ENCODE data around the gene BAG1. TPM values are rescaled to one million over a fixed set of nuclear protein-coding genes. Genes with fewer than 3 reads are reported as not detected.

BAG1 gene
- total RNA-seq, 4 donors from 2014 or later, result 128 to 165 (median 139) TPM

DNA sequence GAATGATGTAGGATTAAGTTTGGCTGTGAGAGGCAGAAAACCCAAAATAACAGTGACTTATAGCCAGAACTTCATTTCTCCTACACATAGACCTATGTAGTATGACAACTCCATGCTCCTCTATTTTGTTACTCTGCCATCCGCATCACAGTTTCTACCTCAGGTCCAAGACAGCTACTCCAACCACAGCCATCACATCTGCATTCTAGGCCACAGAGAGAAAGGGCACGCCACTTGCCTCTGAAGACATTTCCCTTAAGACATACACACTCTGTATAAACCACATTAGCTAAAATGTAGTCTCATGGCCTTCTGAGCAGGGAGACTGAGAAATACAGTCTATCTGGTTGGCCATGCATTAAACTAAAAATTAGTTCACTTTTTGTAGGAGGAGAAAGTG lies 14.5 kb downstream of the BAG1 start:
- TF ChIP-seq CTCF (IDR thresholded peaks at IDR 0.05) (no peak), POLR2AphosphoS5 (IDR thresholded peaks at IDR 0.05) (no peak), POLR2A (IDR thresholded peaks at IDR 0.05) (no peak), EP300 (IDR thresholded peaks at IDR 0.05) (no peak)
- no peaks in the 10 kb centered on the region for H3K4me1 ChIP-seq
- H3K36me3 ChIP-seq, result peaks cover 0 to 68% of the 10 kb centered on the region in 2 donors
- H3K9me3 ChIP-seq, result no peaks in the 10 kb centered on the region
- no peak overlapping the region for H3K27ac ChIP-seq
- WGBS, 2 donors (ENCODE audit: low coverage in 1 of 2), result 100% methylated on average over 1 to 2 of the region's 2 CpGs
- no peak overlapping the region for H3K4me3 ChIP-seq
- ATAC-seq, result no peak
- H3K27me3 ChIP-seq, result no peaks in the 10 kb centered on the region

DNA sequence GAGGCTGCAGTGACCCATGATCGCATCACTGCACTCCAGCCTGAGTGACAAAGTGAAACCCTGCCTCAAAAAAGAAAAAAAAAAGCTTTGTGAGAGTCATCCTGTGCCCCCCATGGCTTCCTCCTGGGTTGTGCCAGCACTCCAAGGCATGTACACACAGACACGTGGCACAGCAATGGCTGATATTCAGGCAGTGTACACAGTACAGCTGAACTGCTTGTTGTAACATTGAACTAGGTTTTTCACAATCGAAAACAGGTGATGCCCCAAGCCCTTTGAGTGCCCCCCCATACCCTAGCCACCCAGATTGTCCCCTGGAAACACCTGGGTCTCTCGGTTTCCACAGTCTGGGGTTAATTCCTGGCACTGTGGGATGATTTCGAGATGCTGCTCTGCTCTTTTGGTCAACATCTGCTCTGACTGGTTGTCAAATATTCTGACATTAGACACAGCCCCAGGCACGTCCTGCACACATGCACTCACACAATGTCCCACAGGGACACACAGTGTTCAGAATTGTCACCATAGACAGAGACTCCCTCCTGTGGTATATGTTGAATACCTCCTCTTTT lies 15.3 kb downstream of the BAG1 start:
- Histone ChIP-seq H3K9me3 (no peaks in the 10 kb centered on the region), H3K4me1 (no peaks in the 10 kb centered on the region), H3K27ac (no peak overlapping the region), H3K36me3 (peaks cover 0 to 60% of the 10 kb centered on the region in 2 donors), H3K4me3 (no peak overlapping the region), H3K27me3 (no peaks in the 10 kb centered on the region)
- 67 to 80% methylated on average over 1 to 2 of the region's 6 CpGs for WGBS, 2 donors (ENCODE audit: low coverage in 1 of 2)
- TF ChIP-seq EP300 (IDR thresholded peaks at IDR 0.05) (no peak), CTCF (IDR thresholded peaks at IDR 0.05) (no peak), POLR2AphosphoS5 (IDR thresholded peaks at IDR 0.05) (no peak), POLR2A (IDR thresholded peaks at IDR 0.05) (no peak)
- ATAC-seq, result no peak

- no peak overlapping the region for H3K27ac ChIP-seq
- ATAC-seq, result no peak
- 90% methylated on average over 2 of the region's 3 CpGs; no CpG with 5 or more reads in 1 of the 2 donors for WGBS, 2 donors (ENCODE audit: low coverage in 1 of 2)
- no peak overlapping the region for H3K4me3 ChIP-seq
- H3K27me3 ChIP-seq, result no peaks in the 10 kb centered on the region
- no peaks in the 10 kb centered on the region for H3K4me1 ChIP-seq
- peaks cover 0 to 54% of the 10 kb centered on the region in 2 donors for H3K36me3 ChIP-seq
- no peaks in the 10 kb centered on the region for H3K9me3 ChIP-seq
- no peak for TF ChIP-seq POLR2A (IDR thresholded peaks at IDR 0.05)
- TF ChIP-seq EP300 (IDR thresholded peaks at IDR 0.05), result no peak
- TF ChIP-seq POLR2AphosphoS5 (IDR thresholded peaks at IDR 0.05), result no peak
- no peak for TF ChIP-seq CTCF (IDR thresholded peaks at IDR 0.05)
Observed at GRCh38 chr9:33248606-33249005, 15.9 kb downstream of the BAG1 start.

GRCh38 chr9:33246269-33246860 lies 18.1 kb downstream of the BAG1 start:
- peaks cover 4% of the 10 kb centered on the region for H3K27me3 ChIP-seq
- no peak for ATAC-seq
- 76 to 100% methylated on average over 5 of the region's 9 CpGs for WGBS, 2 donors (ENCODE audit: low coverage in 1 of 2)
- peaks cover 0 to 33% of the 10 kb centered on the region in 2 donors for H3K36me3 ChIP-seq
- H3K4me1 ChIP-seq, result no peaks in the 10 kb centered on the region
- no peak overlapping the region for H3K27ac ChIP-seq
- H3K9me3 ChIP-seq, result no peaks in the 10 kb centered on the region
- no peak overlapping the region for H3K4me3 ChIP-seq
- TF ChIP-seq EP300 (IDR thresholded peaks at IDR 0.05) (no peak), CTCF (IDR thresholded peaks at IDR 0.05) (no peak), POLR2A (IDR thresholded peaks at IDR 0.05) (no peak), POLR2AphosphoS5 (IDR thresholded peaks at IDR 0.05) (no peak)

DNA sequence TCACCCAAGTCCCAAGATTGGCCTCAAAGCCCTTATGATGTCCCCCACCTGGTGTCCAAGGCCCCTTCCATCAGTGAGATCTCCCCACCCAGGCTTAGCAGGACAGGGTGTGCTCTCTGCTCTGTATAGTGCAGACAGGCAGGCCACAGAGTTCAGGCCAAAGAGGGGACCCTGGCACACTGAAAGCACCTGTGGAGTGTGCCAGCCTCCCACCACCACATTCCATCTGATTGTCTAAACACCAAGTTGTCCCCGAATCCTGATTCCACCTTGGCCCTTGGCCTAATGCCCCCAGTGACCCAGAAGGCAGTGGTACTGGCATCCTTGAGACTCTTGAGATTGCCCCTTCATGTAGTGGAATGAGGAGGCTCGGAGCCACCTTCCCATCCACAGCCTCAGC lies 19.2 kb downstream of the BAG1 start:
- Histone ChIP-seq H3K4me3 (no peak overlapping the region), H3K4me1 (no peaks in the 10 kb centered on the region), H3K9me3 (no peaks in the 10 kb centered on the region), H3K27ac (no peak overlapping the region), H3K27me3 (peaks cover 4% of the 10 kb centered on the region), H3K36me3 (peaks cover 0 to 23% of the 10 kb centered on the region in 2 donors)
- ATAC-seq, result no peak
- TF ChIP-seq EP300 (IDR thresholded peaks at IDR 0.05) (no peak), POLR2AphosphoS5 (IDR thresholded peaks at IDR 0.05) (no peak), POLR2A (IDR thresholded peaks at IDR 0.05) (no peak), CTCF (IDR thresholded peaks at IDR 0.05) (no peak)
- 83% methylated on average over 2 of the region's 2 CpGs; no CpG with 5 or more reads in 1 of the 2 donors for WGBS, 2 donors (ENCODE audit: low coverage in 1 of 2)

All from gastroesophageal sphincter (tissue), 4 donors.